Activated CD8-positive, alpha-beta memory T cell treated with anti-CD3 and anti-CD28 coated beads for 36 hours (primary cell): ENCODE measurements around the gene RDH14. TPM values are rescaled to one million over a fixed set of nuclear protein-coding genes. Genes with fewer than 3 reads are reported as not detected.

Experiments
- CTCF ChIA-PET: fragments of 350-600 bp; sonication (Branson Sonifier 250); formaldehyde crosslinking; loops from one replicate; lab custom pipeline; 2021; ENCODE audit warnings: antibody characterized with exemption; lab: Charles Lee
- POLR2A ChIA-PET: fragments of 350-600 bp; sonication (Branson Sonifier 250); formaldehyde crosslinking; loops from one replicate; lab custom pipeline; 2021; ENCODE audit warnings: antibody characterized with exemption; lab: Charles Lee
- total RNA-seq, 2 experiments: library from RNA; stranded (reverse); gene quantifications; one replicate each; pipeline ENCODE4 v1.2.3, GENCODE V29; 2021

The RDH14 gene
- total RNA-seq = 10 to 100 TPM; 18.6 to 19.7 TPM

DNA sequence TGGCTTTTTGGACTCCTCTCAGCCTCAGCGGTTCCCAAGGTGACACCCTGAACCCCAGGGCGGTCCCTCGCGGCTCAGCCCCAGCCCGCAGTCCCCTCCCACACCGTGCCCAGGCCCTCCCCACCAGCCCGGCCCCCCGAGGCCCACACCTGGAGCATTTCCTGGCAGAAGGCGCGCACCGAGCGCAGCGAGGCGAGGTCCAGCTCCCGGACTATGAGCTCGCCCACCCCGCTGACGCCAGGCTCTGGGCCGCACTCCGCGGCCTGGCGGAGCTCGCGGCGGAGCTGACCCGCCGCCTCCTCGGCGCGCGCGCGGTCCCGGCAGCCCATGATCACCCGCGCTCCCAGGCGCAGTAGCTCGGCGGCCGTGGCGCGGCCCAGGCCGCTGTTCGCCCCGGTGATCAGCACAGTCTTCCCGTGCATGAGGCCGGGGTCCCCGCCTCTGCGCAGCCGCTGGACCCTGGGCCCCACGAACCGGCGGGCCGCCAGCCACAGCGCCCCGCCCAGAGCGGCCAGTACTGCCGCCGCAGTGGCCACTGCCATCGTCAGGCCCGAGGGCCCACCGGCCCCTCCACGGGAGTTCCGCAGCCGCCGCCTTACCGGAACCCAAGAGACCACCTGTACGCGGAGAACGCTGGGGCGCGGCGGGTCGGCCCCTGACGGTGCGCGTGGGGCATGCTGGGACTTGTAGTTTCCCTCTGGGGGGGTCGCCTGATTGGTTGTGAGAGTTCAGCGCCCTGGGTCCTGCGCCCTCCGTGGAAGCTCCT, at the start of gene RDH14:
TSS of gene RDH14 (minus strand) at position 623 of the 766 bp plus-strand sequence. CDS start at position 542, 81 bp downstream.
- POLR2A ChIA-PET = interaction anchor here (0.5 to 1.8 kb wide), 5 partner anchors 8 to 1429 kb away, joined by 3 to 6 read pairs (median 4); no protein-coding TSS in a partner anchor
- CTCF ChIA-PET = interaction anchor here (0.7 kb wide), 1 partner anchor 216 kb away, joined by 3 read pairs; no protein-coding TSS in a partner anchor

GRCh38 chr2:18610090-18610489, 49.6 kb upstream of the RDH14 start:
- POLR2A ChIA-PET = interaction anchor here (0.5 kb wide), 1 partner anchor 848 kb away, joined by 4 read pairs; no protein-coding TSS in a partner anchor
- CTCF ChIA-PET = no interaction called here

DNA sequence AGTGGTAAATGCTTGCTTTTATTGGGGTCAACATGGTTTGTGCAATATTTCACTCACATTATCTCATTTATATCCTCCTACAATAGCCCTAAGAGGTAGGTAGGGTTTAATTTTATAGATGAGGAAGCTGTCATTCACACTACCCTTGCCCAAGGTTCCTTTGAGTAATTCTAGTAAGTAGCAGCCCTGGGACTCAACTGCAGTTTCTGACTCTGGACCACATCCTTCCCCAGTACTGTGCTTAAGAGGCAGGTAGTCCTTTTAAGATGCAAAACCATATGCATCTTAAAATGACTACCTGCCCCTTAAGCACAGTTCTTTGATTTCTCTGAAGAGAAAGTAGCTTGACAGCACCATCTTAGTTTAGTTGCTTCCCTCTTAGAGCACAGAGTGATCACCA, 44.7 kb upstream of the RDH14 start:
- POLR2A ChIA-PET = no interaction called here
- CTCF ChIA-PET = no interaction called here

DNA sequence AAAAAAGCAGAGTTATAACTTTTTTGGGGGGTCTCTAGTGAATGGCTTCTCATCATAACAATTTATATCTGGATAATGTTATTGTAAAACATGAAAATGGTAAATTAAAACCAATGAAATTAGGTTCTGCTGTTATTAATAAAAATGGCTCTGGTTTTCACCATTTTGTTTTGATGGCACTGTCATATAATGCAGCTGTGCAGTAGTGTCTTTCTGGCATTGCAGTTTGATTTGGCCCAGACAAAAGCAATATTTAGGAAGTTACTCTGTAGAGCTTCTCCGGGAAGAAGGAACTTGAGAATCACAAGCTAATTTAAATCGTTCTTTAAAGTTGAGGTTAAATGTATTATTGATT, 44.1 kb upstream of the RDH14 start:
- POLR2A ChIA-PET = no interaction called here
- CTCF ChIA-PET = no interaction called here

GRCh38 chr2:18603854-18604530, 43.5 kb upstream of the RDH14 start:
- CTCF ChIA-PET = no interaction called here
- POLR2A ChIA-PET = no interaction called here

GRCh38 chr2:18602298-18602697, 41.8 kb upstream of the RDH14 start:
- POLR2A ChIA-PET = no interaction called here
- CTCF ChIA-PET = no interaction called here

DNA sequence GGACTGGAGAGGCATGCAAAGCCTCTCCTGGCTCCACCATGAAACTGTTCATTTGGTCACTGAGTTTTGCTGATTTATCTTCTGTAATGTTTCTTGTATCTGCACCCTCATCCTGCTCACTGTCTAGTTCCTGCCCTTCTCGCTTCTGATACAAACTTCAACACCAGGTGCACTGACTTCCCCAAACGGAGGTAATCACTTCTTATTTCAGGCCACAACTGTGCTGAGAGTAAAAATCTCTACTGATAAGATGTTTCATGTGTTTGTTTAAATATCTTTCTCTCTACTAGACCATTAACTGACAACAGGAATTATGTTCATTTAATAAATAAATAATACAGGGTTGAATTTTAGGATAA, 39.8 kb upstream of the RDH14 start:
- ChIA-PET POLR2A (no interaction called here), CTCF (no interaction called here)

- POLR2A ChIA-PET = no interaction called here
- CTCF ChIA-PET = no interaction called here
These were observed 39.2 kb upstream of the RDH14 start for GRCh38 chr2:18599509-18600254.

DNA sequence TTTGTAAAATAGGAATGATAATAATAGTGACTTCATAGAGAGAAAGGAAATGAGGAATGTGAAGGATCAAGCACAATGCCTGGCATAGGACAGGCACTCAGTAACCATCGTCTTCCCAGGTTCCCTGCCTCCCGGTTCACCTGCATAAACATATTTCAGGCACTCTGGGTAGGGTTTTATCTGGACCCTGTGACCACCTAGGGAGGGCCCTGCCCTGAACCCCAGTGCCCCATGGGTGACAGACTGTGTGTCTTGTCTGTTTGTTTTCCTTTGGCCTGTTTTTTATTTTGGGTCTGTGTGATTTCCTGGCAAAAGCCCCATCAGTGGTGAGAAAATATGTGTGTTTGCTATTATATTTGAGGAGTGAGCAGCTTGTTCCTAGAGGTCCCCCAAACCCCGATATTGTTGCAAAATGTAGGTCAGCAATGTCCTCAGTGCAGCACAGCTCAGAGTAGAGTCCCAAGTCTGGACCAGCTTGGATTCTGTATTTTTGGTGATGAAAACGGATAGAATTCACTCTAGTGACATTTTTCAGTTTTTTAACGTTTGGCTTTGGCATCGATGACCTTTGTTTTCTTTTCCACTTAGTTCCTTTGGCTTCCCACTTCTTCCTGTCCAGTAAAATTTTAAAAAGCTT, 38.5 kb upstream of the RDH14 start:
- ChIA-PET CTCF (no interaction called here), POLR2A (no interaction called here)

DNA sequence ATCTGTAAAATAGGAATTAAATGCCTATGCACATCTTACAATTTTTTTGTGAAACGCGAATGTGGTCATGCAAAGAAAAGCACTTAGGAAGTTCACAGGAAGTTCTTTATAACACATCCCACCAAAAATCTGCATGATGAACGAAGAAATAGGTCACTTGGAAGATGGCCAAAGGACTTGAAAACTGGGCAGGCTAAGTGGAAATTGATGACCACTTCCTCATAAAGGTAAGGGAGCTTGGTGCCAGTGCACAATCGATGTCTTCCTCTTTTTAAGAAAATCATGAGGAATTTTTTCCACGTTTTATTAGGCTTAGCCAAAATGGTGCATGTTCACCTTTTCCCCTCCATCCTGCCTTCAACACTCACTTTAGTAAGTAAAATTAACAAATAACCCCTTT, 37.2 kb upstream of the RDH14 start:
- ChIA-PET CTCF (no interaction called here), POLR2A (no interaction called here)

DNA sequence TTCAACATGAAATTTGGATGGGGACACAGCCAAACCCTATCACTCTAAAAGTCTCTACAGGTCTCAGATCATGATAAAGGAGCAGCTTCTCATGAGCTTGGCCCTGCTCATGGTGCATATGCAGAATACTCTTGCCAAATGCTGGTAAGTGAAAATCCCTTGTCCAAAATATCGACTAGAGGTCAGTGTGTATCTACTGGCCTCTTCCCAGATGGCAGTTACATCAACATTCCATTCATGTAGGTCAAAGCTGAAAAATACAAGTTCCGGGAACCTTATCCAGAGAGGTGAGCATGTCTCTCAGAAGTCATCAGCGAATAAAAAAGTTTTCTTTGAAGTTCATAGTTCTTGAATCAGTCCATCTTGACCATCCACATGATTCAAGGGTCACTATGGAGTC, 36.5 kb upstream of the RDH14 start:
- CTCF ChIA-PET = no interaction called here
- POLR2A ChIA-PET = no interaction called here

- POLR2A ChIA-PET = no interaction called here
- CTCF ChIA-PET = no interaction called here
These were observed 33.0 kb upstream of the RDH14 start for GRCh38 chr2:18593496-18593895.

- CTCF ChIA-PET = no interaction called here
- POLR2A ChIA-PET = no interaction called here
These were observed 31.9 kb upstream of the RDH14 start for GRCh38 chr2:18592372-18592771.

DNA sequence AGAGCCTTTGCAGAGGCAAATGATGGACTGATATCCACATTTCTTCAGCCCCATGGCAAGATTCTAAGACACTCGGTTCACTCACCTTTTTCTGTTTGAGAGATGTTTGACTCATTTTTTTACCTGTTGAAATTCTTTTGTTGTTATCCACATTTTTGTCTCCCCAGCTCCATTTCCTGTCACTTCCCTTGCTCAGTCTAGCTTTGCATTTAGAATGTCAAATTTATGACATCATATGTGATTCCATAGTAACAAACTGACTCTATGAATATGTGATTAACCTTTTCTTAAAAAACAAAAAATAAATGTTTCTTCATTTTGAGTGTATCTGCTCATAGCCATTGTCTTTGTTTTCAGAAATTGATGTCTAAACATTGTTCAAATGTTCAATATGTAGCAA, 28.9 kb upstream of the RDH14 start, which contains the start of gene NT5C1B:
TSS of gene NT5C1B (minus strand) at position 216 of the 400 bp plus-strand sequence. CDS start at position 115, 101 bp downstream.
- ChIA-PET POLR2A (no interaction called here), CTCF (no interaction called here)

DNA sequence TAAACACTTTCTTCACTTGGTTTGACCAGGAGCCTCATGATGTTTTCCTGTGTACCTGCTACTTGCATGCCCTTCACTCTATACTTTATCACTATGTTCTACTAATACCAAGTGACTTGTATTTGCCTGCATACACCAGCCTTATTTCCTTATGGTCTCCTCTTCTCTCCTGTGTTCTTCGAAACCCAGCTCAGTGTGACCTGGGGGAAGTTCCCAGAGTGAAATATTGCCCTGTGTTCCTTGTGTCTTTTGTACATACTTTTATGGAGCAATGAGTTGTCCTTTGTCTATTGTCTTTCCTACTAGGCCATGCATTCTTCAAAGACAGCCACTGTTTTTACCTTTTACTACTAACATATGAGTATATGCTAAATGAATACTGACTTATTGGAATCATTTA, 28.3 kb upstream of the RDH14 start:
- POLR2A ChIA-PET = no interaction called here
- CTCF ChIA-PET = no interaction called here

GRCh38 chr2:18588049-18588448, 27.6 kb upstream of the RDH14 start:
- CTCF ChIA-PET = no interaction called here

DNA sequence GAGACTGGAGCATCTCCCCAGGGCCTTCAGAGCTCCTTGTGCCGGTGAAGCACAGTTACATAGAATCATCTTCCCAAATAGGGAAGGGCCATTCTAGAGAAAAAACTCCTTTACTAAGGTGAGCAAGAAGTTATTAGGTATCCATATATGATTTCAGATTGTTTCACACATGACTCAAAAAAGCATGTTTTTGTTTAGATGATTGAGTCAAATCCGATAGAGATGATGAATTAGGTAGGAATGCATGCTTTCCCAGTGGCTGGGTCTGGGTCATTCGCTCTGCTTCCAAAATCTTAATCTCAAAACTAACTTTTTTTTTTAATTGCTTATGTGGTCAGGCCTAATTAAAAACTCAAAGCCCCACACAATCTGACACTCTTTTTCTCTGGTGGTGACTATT, 25.1 kb upstream of the RDH14 start:
- CTCF ChIA-PET = no interaction called here
- POLR2A ChIA-PET = no interaction called here

More at GRCh38 chr2:18588049-18588448, 27.6 kb upstream of the RDH14 start:
- POLR2A ChIA-PET = no interaction called here

DNA sequence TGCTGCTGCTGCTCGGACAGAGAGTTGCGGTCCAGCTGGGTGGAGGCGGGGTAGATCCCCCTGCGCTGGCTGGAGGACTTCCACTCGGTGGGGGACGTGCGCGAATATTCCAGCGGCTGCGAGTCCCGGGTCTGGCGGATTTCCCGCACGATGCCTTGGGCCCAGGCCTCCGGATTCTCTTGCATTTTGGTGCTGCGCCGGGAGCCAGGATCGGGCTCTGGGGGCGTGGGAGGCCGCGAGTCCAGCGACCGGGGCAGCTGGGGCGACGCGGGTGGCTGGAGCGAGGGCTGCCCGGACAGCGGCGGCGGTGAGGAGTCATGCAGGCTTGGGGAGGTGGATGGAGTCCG, 24.1 kb upstream of the RDH14 start:
- ChIA-PET CTCF (no interaction called here), POLR2A (no interaction called here)

DNA sequence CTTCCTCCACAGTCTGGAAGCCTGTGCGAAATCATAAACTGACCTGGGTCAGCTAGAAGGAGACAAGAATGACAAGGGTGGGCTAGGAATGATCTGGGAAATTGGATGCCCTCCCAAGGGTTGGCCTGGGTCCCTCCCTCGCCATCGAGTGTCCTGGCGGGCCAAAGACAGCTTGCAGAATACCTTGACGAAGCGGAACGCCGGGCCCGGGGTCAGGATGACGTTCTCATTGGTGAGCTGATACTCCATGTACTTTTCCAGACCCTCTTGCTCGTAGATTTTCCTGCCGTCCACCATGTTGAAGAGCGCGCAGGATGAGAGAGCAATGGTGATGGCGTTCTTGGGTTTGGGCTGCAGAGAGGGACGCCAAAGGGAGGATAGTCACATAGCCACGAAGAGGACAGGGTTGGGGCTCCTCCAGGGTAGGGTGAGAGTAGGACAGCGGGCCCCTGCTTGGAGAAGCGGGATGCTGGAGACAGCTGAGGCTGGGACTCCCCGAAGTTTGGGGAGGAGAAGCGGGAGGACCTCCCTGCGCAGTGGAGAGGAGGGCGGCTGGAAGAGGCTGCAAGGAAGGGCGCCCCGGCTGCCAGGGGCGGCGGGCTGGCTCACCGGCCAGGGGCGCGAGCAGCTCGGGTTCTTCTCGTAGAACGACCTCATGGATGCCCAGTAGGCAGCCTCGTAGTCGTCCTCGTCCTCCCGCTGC, 23.6 kb upstream of the RDH14 start:
- CTCF ChIA-PET = no interaction called here
- POLR2A ChIA-PET = no interaction called here
